SK-N-SH (cell line): ENCODE measurements around the gene HS6ST1. TPM values are rescaled to one million over a fixed set of nuclear protein-coding genes. Genes with fewer than 3 reads are reported as not detected.

Experiments used
- CTCF ChIA-PET: fragments of 300-600, 350-600 bp; formaldehyde crosslinking; extraction: SDS; loops from one replicate; lab custom pipeline; 2021; lab: Yijun Ruan, JAX
- POLR2A ChIA-PET: fragments of 350-600 bp; sonication (Branson Sonifier 250); formaldehyde crosslinking; extraction: SDS; loops from one replicate; lab custom pipeline; 2020; ENCODE audit warnings: antibody characterized with exemption, inconsistent platforms; lab: Yijun Ruan, JAX
- DNase-seq: peaks from one replicate; pipeline ENCODE4 v3.0.0; 2012
- H2AFZ ChIP-seq: fragments of 200-600 bp; sonication (generic); 2 replicates; pipeline ENCODE4 v1.8.1; 2016; ENCODE audit warnings: antibody characterized with exemption, mild to moderate bottlenecking, low read depth
- H3F3A ChIP-seq: fragments of 200-600 bp; sonication (generic); replicated peaks from 2 replicates; pipeline ENCODE3; 2016; ENCODE audit warnings: antibody characterized with exemption, mild to moderate bottlenecking; ENCODE audit not compliant: insufficient read depth
- H3K27ac ChIP-seq, 2 experiments: fragments of 200-500 bp in 1 of 2; fragments of 200-600 bp in 1 of 2; sonication (Bioruptor generic) in 1 of 2; sonication (generic), shearing (Covaris generic) in 1 of 2; 2 replicates each; pipeline versions ENCODE4 v1.5.1 to v1.6.1; 2014 to 2016; ENCODE audit warnings: low read depth in 2 of 2, inconsistent platforms in 1 of 2, low read length in 1 of 2, mild to moderate bottlenecking in 1 of 2, mixed read lengths in 1 of 2
- H3K27me3 ChIP-seq: fragments of 200-600 bp; sonication (generic), shearing (Covaris generic); 2 replicates; pipeline ENCODE4 v1.6.1; 2016; ENCODE audit warnings: mixed run types; ENCODE audit not compliant: insufficient read depth
- H3K36me3 ChIP-seq, 2 experiments: fragments of 200-500 bp in 1 of 2; fragments of 200-600 bp in 1 of 2; sonication (Bioruptor generic) in 1 of 2; sonication (generic) in 1 of 2; replicated peaks in 1 of 2; 2 replicates each; pipeline versions ENCODE3 to v1.5.1; 2014 to 2016; ENCODE audit warnings: low read length in 1 of 2, mild to moderate bottlenecking in 1 of 2; ENCODE audit not compliant: insufficient read depth in 2 of 2, control insufficient read depth in 1 of 2
- H3K4me1 ChIP-seq, 2 experiments: fragments of 200-500 bp in 1 of 2; fragments of 200-600 bp in 1 of 2; sonication (Bioruptor generic) in 1 of 2; sonication (generic), shearing (Covaris generic) in 1 of 2; 2 replicates each; pipeline versions ENCODE4 v1.5.1 to v1.6.1; 2014 to 2016; ENCODE audit warnings: low read depth in 1 of 2, low read length in 1 of 2, mixed run types in 1 of 2; ENCODE audit not compliant: insufficient read depth in 2 of 2, control insufficient read depth in 1 of 2
- H3K4me2 ChIP-seq: fragments of 200-600 bp; sonication (generic), shearing (Covaris generic); 2 replicates; pipeline ENCODE4 v1.6.1; 2017; ENCODE audit warnings: mixed run types
- H3K4me3 ChIP-seq, 2 experiments: fragments of 200-500 bp in 1 of 2; fragments of 200-600 bp in 1 of 2; sonication (Bioruptor generic) in 1 of 2; sonication (generic), shearing (Covaris generic) in 1 of 2; 2 replicates each; pipeline versions ENCODE4 v1.5.1 to v1.8.1; 2014 to 2016; ENCODE audit warnings: low read depth in 2 of 2, inconsistent platforms in 1 of 2, low read length in 1 of 2, mild to moderate bottlenecking in 1 of 2, mixed read lengths in 1 of 2, moderate library complexity in 1 of 2
- H3K79me2 ChIP-seq: fragments of 200-600 bp; sonication (generic); 2 replicates; pipeline ENCODE4 v1.8.1; 2017; ENCODE audit warnings: mild to moderate bottlenecking; ENCODE audit not compliant: insufficient read depth
- H3K9ac ChIP-seq: fragments of 200-600 bp; sonication (generic); 2 replicates; pipeline ENCODE4 v1.6.1; 2017; ENCODE audit warnings: mixed run types
- H3K9me2 ChIP-seq: fragments of 200-600 bp; sonication (generic); 2 replicates; pipeline ENCODE4 v1.6.1; 2017; ENCODE audit warnings: mixed run types
- H3K9me3 ChIP-seq: fragments of 200-600 bp; sonication (generic); 2 replicates; pipeline ENCODE4 v1.6.1; 2017; ENCODE audit warnings: mixed run types, mild to moderate bottlenecking, moderate library complexity
- H4K20me1 ChIP-seq: fragments of 200-600 bp; sonication (generic); 2 replicates; pipeline ENCODE4 v1.6.1; 2017; ENCODE audit warnings: mild to moderate bottlenecking, mixed run types; ENCODE audit not compliant: insufficient read depth
- EP300 ChIP-seq, 2 experiments: IDR thresholded peaks; 2 replicates each; pipeline versions ENCODE4 v1.4.0 to v1.6.1; 2012; ENCODE audit warnings: borderline replicate concordance in 1 of 2, low read depth in 1 of 2, low read length in 1 of 2
- FOXJ3 ChIP-seq: sonication (generic); formaldehyde crosslinking; IDR thresholded peaks from 2 replicates; pipeline ENCODE4 v1.5.1; 2020; ENCODE audit warnings: mild to moderate bottlenecking, missing genetic modification reagents
- FOXM1 ChIP-seq: IDR thresholded peaks from 2 replicates; pipeline ENCODE4 v1.4.0; 2012; ENCODE audit warnings: low read depth, mild to moderate bottlenecking
- GABPA ChIP-seq: IDR thresholded peaks from 2 replicates; pipeline ENCODE4 v1.4.0; 2012; ENCODE audit warnings: low read depth, mild to moderate bottlenecking
- GATA2 ChIP-seq: sonication (generic); formaldehyde crosslinking; IDR thresholded peaks from 2 replicates; pipeline ENCODE4 v1.5.0; 2020; ENCODE audit warnings: mild to moderate bottlenecking, missing genetic modification reagents
- JUND ChIP-seq: IDR thresholded peaks from 2 replicates; pipeline ENCODE4 v1.4.0; 2012
- RCOR1 ChIP-seq: fragments of 150-350 bp; IDR thresholded peaks from 2 replicates; pipeline ENCODE4 v1.6.1; 2017; ENCODE audit warnings: antibody characterized with exemption, low read length
- REST ChIP-seq: IDR thresholded peaks from 2 replicates; pipeline ENCODE4 v1.6.1; 2012; ENCODE audit warnings: mild to moderate bottlenecking, low read depth, low read length, moderate library complexity
- TCF12 ChIP-seq: IDR thresholded peaks from 2 replicates; pipeline ENCODE4 v1.4.0; 2012
- USF2 ChIP-seq: fragments of 150-350 bp; IDR thresholded peaks from 2 replicates; pipeline ENCODE4 v1.6.1; 2017; ENCODE audit warnings: antibody characterized with exemption, low read length, low read depth, borderline replicate concordance
- WGBS: methylation state at CpG from one replicate; pipeline ENCODE4 v1.1.6; 2017; ENCODE audit warnings: low lambda C conversion rate; 5-methylcytosine and 5-hydroxymethylcytosine counted together
- polyA plus RNA-seq, 3 experiments: library from polyadenylated mRNA; depleted of rRNA; stranded (reverse); fragments of >200 nt; gene quantifications; 2 replicates each; pipeline ENCODE4 v1.2.3, GENCODE V29; 2012

HS6ST1 gene
- polyA plus RNA-seq, 1 of the 3 experiments (the other 2 are of a cell fraction): 5.9 TPM

- no peak overlapping the region; a peak in 1 of 4 replicates for H3K27ac ChIP-seq
- no peak for DNase-seq
- H3K9me2 ChIP-seq: no peaks in the 10 kb centered on the region
- TF ChIP-seq GABPA: no peak
- no peak for TF ChIP-seq TCF12
- TF ChIP-seq USF2: no peak
- TF ChIP-seq REST: no peak
- H3F3A ChIP-seq: no peaks in the 10 kb centered on the region
- no peak overlapping the region for H3K4me3 ChIP-seq
- WGBS: no CpG with 5 or more reads among the region's 8 CpGs
- no peaks in the 10 kb centered on the region for H3K27me3 ChIP-seq
- no peaks in the 10 kb centered on the region for H3K9me3 ChIP-seq
- H3K4me2 ChIP-seq: no peak overlapping the region
- no peak overlapping the region for H3K9ac ChIP-seq
- H3K79me2 ChIP-seq: no peaks in the 10 kb centered on the region
- CTCF ChIA-PET: interaction anchor here (0.6 to 1.6 kb wide), 3 partner anchors 10 to 62 kb away, joined by 3 to 5 read pairs (median 3); no protein-coding TSS in a partner anchor
- POLR2A ChIA-PET: no interaction called here
- H4K20me1 ChIP-seq: no peaks in the 10 kb centered on the region
- H2AFZ ChIP-seq: no peak overlapping the region
- no peaks in the 10 kb centered on the region for H3K36me3 ChIP-seq
- peaks cover 5 to 35% of the 10 kb centered on the region in 2 experiments; a peak in 2 of 4 replicates for H3K4me1 ChIP-seq
Measured at GRCh38 chr2:128364441-128364911, 45.8 kb upstream of the HS6ST1 start.

GRCh38 chr2:128363934-128364361 lies 45.3 kb upstream of the HS6ST1 start:
- Histone ChIP-seq H3K4me2 (0 out of 2 replicates have a peak overlapping the region, but pooled peaks have one; percentile 11), H4K20me1 (no peaks in the 10 kb centered on the region), H3K4me1 (peaks cover 5 to 35% of the 10 kb centered on the region in 2 experiments; a peak in 2 of 4 replicates), H2AFZ (no peak overlapping the region), H3F3A (no peaks in the 10 kb centered on the region), H3K9me2 (no peaks in the 10 kb centered on the region), H3K9ac (no peak overlapping the region), H3K9me3 (no peaks in the 10 kb centered on the region), H3K27ac (no peak overlapping the region; a peak in 1 of 4 replicates), H3K79me2 (no peaks in the 10 kb centered on the region), H3K27me3 (no peaks in the 10 kb centered on the region), H3K4me3 (no peak overlapping the region), H3K36me3 (no peaks in the 10 kb centered on the region)
- ChIA-PET CTCF (interaction anchor here (0.6 to 1.1 kb wide), 2 partner anchors 43 to 63 kb away, joined by 3 read pairs; no protein-coding TSS in a partner anchor), POLR2A (no interaction called here)
- no peak for TF ChIP-seq FOXM1
- TF ChIP-seq RCOR1: peak; percentile 31; the same call in 1 of the 2 replicates
- peak; percentile 48; the same call in 1 of the 2 replicates for TF ChIP-seq GATA2 (CRISPR knock-in tag)
- peak in 1 of 2 experiments; percentile 44; a peak in 1 of 4 replicates for TF ChIP-seq EP300 (IDR thresholded peaks at IDR 0.05; ENCODE audit: borderline replicate concordance in 1 of 2, low read depth in 1 of 2, low read length in 1 of 2)
- TF ChIP-seq JUND: no peak
- peak; percentile 64; the same call in 1 of the 2 replicates for TF ChIP-seq FOXJ3 (CRISPR knock-in tag)
- 78% methylated on average over 6 of the region's 11 CpGs for WGBS
- DNase-seq: peak; percentile 64
